ENCODE data around the gene FUT3.

FUT3 gene

GRCh38 chr19:5826531-5827341 lies 24.5 kb downstream of the FUT3 start:
- TF ChIP-seq SIN3A (IDR thresholded peaks at IDR 0.05; ENCODE audit: borderline replicate concordance, insufficient read depth, low read length) (no peak), POLR2AphosphoS5 (IDR thresholded peaks at IDR 0.05; ENCODE audit: low read depth, low read length) (no peak), TAF1 (IDR thresholded peaks at IDR 0.05; ENCODE audit: borderline replicate concordance, insufficient read depth, low read length) (no peak), REST (IDR thresholded peaks at IDR 0.05; ENCODE audit: insufficient read depth in 1 of 2, low read depth in 2 of 2, low read length in 2 of 2) (no peak), FOXP2 (optimal IDR thresholded peaks at IDR 0.05; ENCODE audit: borderline replicate concordance, extremely low read depth, extremely low read length, insufficient read depth) (no peak)

DNA sequence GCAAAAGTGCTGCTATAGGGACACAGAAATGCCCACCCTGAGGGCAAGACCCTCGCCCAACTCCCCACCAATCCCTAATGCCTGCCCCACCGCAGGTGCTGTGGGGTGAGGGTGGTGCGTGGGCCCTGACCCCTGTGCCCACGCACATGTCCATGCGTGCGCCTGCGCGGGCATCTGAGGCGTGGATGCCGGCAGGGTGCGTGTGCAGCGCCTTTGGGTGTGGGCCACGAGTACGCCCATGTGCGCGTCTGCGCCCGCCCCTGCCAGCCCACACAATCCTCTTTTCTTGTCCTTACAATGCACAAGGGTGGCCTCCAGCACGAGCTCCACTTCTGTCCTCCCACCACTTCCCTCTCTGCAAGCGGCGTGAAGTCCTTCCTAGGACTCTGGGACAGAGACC lies 26.1 kb downstream of the FUT3 start:
- no peak for TF ChIP-seq TAF1 (IDR thresholded peaks at IDR 0.05; ENCODE audit: borderline replicate concordance, insufficient read depth, low read length)
- TF ChIP-seq REST (IDR thresholded peaks at IDR 0.05; ENCODE audit: insufficient read depth in 1 of 2, low read depth in 2 of 2, low read length in 2 of 2) = no peak
- no peak for TF ChIP-seq POLR2AphosphoS5 (IDR thresholded peaks at IDR 0.05; ENCODE audit: low read depth, low read length)
- no peak for TF ChIP-seq FOXP2 (optimal IDR thresholded peaks at IDR 0.05; ENCODE audit: borderline replicate concordance, extremely low read depth, extremely low read length, insufficient read depth)
- no peak for TF ChIP-seq SIN3A (IDR thresholded peaks at IDR 0.05; ENCODE audit: borderline replicate concordance, insufficient read depth, low read length)

- TF ChIP-seq REST (IDR thresholded peaks at IDR 0.05; ENCODE audit: insufficient read depth in 1 of 2, low read depth in 2 of 2, low read length in 2 of 2) (no peak), TAF1 (IDR thresholded peaks at IDR 0.05; ENCODE audit: borderline replicate concordance, insufficient read depth, low read length) (no peak), SIN3A (IDR thresholded peaks at IDR 0.05; ENCODE audit: borderline replicate concordance, insufficient read depth, low read length) (no peak), POLR2AphosphoS5 (IDR thresholded peaks at IDR 0.05; ENCODE audit: low read depth, low read length) (no peak), FOXP2 (optimal IDR thresholded peaks at IDR 0.05; ENCODE audit: borderline replicate concordance, extremely low read depth, extremely low read length, insufficient read depth) (no peak)
These were observed 26.5 kb downstream of the FUT3 start for GRCh38 chr19:5824751-5825150.

GRCh38 chr19:5823579-5824281 lies 27.5 kb downstream of the FUT3 start:
- TF ChIP-seq FOXP2 (optimal IDR thresholded peaks at IDR 0.05; ENCODE audit: borderline replicate concordance, extremely low read depth, extremely low read length, insufficient read depth) (no peak), POLR2AphosphoS5 (IDR thresholded peaks at IDR 0.05; ENCODE audit: low read depth, low read length) (no peak), TAF1 (IDR thresholded peaks at IDR 0.05; ENCODE audit: borderline replicate concordance, insufficient read depth, low read length) (no peak), REST (IDR thresholded peaks at IDR 0.05; ENCODE audit: insufficient read depth in 1 of 2, low read depth in 2 of 2, low read length in 2 of 2) (no peak), SIN3A (IDR thresholded peaks at IDR 0.05; ENCODE audit: borderline replicate concordance, insufficient read depth, low read length) (no peak)

Measured in PFSK-1 (cell line).